Measurements from ENCODE around the gene KLHL42. TPM values are rescaled to one million over a fixed set of nuclear protein-coding genes. Genes with fewer than 3 reads are reported as not detected.

Gene KLHL42
- total RNA-seq, 1 experiment from 2014 or later: 21.5 TPM

GRCh38 chr12:27808841-27809240, 28.8 kb downstream of the KLHL42 start (continued):
- TF ChIP-seq TCF7L2 (IDR thresholded peaks at IDR 0.05; ENCODE audit: borderline replicate concordance, extremely low read depth, insufficient read depth, insufficient read length): no peak
- TF ChIP-seq, protein P1, sequence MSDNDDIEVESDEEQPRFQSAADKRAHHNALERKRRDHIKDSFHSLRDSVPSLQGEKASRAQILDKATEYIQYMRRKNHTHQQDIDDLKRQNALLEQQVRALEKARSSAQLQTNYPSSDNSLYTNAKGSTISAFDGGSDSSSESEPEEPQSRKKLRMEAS (IDR thresholded peaks at IDR 0.05): no peak

- ChIA-PET CTCF (interaction anchor here (1.8 kb wide), 1 partner anchor 11 kb away, joined by 6 read pairs; no protein-coding TSS in a partner anchor), POLR2A (no interaction called here), RAD21 (ENCODE audit: low non-redundant PET in 1 of 2, low total read pairs in 2 of 2, uncharacterized antibody in 2 of 2, unreplicated experiment in 2 of 2) (no interaction called here)
- Histone ChIP-seq H3K4me1 (ENCODE audit: control insufficient read depth in 1 of 2, insufficient read depth in 2 of 2, low read length in 2 of 2) (no peaks in the 10 kb centered on the region), H4K20me1 (ENCODE audit: insufficient read depth) (no peaks in the 10 kb centered on the region), H3K9ac (ENCODE audit: low read length) (no peak overlapping the region), H3K36me3 (ENCODE audit: control insufficient read depth in 1 of 2, insufficient read depth in 2 of 2, low read length in 2 of 2) (no peaks in the 10 kb centered on the region), H2AFZ (ENCODE audit: low read depth, low read length, poor library complexity, severe bottlenecking) (no peak overlapping the region), H3K4me2 (ENCODE audit: low read length) (no peak overlapping the region), H3K79me2 (ENCODE audit: insufficient read depth, low read length) (no peaks in the 10 kb centered on the region), H3K9me3 (ENCODE audit: control insufficient read depth in 1 of 2, insufficient read depth in 1 of 2, low read depth in 1 of 2, low read length in 2 of 2) (no peaks in the 10 kb centered on the region), H3K27me3 (ENCODE audit: insufficient read depth, low read length) (no peaks in the 10 kb centered on the region), H3K9me2 (ENCODE audit: insufficient read depth) (no peaks in the 10 kb centered on the region), H3K27ac (ENCODE audit: low read depth, low read length) (no peak overlapping the region), H3K4me3 (replicated peaks in 1 of 2; ENCODE audit: low read depth in 1 of 2, low read length in 2 of 2) (no peak overlapping the region)
- TF ChIP-seq EZH2 (IDR thresholded peaks at IDR 0.05) (no peak), POLR2A (IDR thresholded peaks at IDR 0.05; ENCODE audit: borderline replicate concordance, extremely low read depth, insufficient read depth, insufficient read length) (no peak), CBX3 (IDR thresholded peaks at IDR 0.05; ENCODE audit: low read depth) (no peak), ZFX (IDR thresholded peaks at IDR 0.05) (no peak), RAD21 (IDR thresholded peaks at IDR 0.05; ENCODE audit: low read depth) (no peak), JUND (IDR thresholded peaks at IDR 0.05) (no peak), ZNF274 (IDR thresholded peaks at IDR 0.05; ENCODE audit: low read depth, low read length) (no peak), YY1 (IDR thresholded peaks at IDR 0.05; ENCODE audit: extremely low read depth, insufficient replicate concordance, low read depth, low read length) (no peak), TCF7L2 (IDR thresholded peaks at IDR 0.05; ENCODE audit: borderline replicate concordance, extremely low read depth, insufficient read depth, insufficient read length) (no peak), ELF1 (IDR thresholded peaks at IDR 0.05; ENCODE audit: borderline replicate concordance, low read depth) (no peak), EGR1 (IDR thresholded peaks at IDR 0.05; ENCODE audit: low read depth) (no peak), CEBPB (IDR thresholded peaks at IDR 0.05; ENCODE audit: low read depth) (no peak), ATF3 (IDR thresholded peaks at IDR 0.05) (no peak)
- no TSS peak for BruUV-seq (replicated peaks)
- ATAC-seq (no peak), DNase-seq (ENCODE audit: low read depth, low spot score) (no peak)
- intact Hi-C loops (cut with micrococcal nuclease): no loop called here
Observed at GRCh38 chr12:27810756-27811155, 30.7 kb downstream of the KLHL42 start.

Data from HCT116 (cell line).